SU-DHL-6 (cell line): ENCODE results near the gene BMERB1.

ENCODE experiments used
- H2AFZ ChIP-seq: fragments of 200-600 bp; sonication (generic); 2 replicates; pipeline ENCODE4 v1.6.1; 2014; ENCODE audit warnings: low read depth, mild to moderate bottlenecking, moderate library complexity, mixed read lengths, antibody characterized with exemption, low read length; ENCODE audit not compliant: severe bottlenecking
- H3F3A ChIP-seq: fragments of 200-600 bp; shearing (Covaris generic); 2 replicates; pipeline ENCODE4 v1.6.0; 2016; ENCODE audit warnings: antibody characterized with exemption, mild to moderate bottlenecking; ENCODE audit not compliant: insufficient read depth
- H3K27ac ChIP-seq: fragments of 200-600 bp; sonication (generic); 2 replicates; pipeline ENCODE4 v1.5.1; 2016; ENCODE audit warnings: low read depth, mild to moderate bottlenecking, low read length, moderate library complexity, mixed read lengths
- H3K27me3 ChIP-seq: fragments of 200-600 bp; sonication (generic), shearing (Covaris generic); 2 replicates; pipeline ENCODE4 v1.6.0; 2014; ENCODE audit warnings: mild to moderate bottlenecking, low read length
- H3K36me3 ChIP-seq: fragments of 200-600 bp; sonication (generic); 2 replicates; pipeline ENCODE4 v1.6.1; 2014; ENCODE audit warnings: mild to moderate bottlenecking, low read length, mixed read lengths
- H3K4me2 ChIP-seq: fragments of 300-600, 200-600 bp; shearing (Covaris generic), sonication (generic); 2 replicates; pipeline ENCODE4 v1.6.0; 2014; ENCODE audit warnings: low read length, low read depth, mild to moderate bottlenecking; ENCODE audit not compliant: poor library complexity, severe bottlenecking
- H3K4me3 ChIP-seq: fragments of 200-600 bp; sonication (generic); 2 replicates; pipeline ENCODE4 v1.5.1; 2014; ENCODE audit warnings: antibody characterized with exemption, low read length, mild to moderate bottlenecking, mixed read lengths; ENCODE audit not compliant: insufficient read depth, poor library complexity, severe bottlenecking
- H3K79me2 ChIP-seq: fragments of 200-600 bp; sonication (generic); 2 replicates; pipeline ENCODE4 v1.6.1; 2014; ENCODE audit warnings: mild to moderate bottlenecking, low read length, moderate library complexity; ENCODE audit not compliant: insufficient read depth
- H3K9ac ChIP-seq: fragments of 200-600 bp; sonication (generic); 2 replicates; pipeline ENCODE4 v1.7.0; 2014; ENCODE audit warnings: mild to moderate bottlenecking, low read length
- H3K9me2 ChIP-seq: fragments of 200-600 bp; sonication (generic); replicated peaks from 2 replicates; pipeline ENCODE4 v1.6.1; 2014; ENCODE audit warnings: low read length; ENCODE audit not compliant: insufficient read depth
- H3K9me3 ChIP-seq: fragments of 200-600 bp; sonication (generic); 2 replicates; pipeline ENCODE4 v1.6.1; 2014; ENCODE audit warnings: low read length, mixed read lengths; ENCODE audit not compliant: insufficient read depth
- H4K20me1 ChIP-seq: fragments of 200-600 bp; sonication (generic); 2 replicates; pipeline ENCODE4 v1.6.1; 2014; ENCODE audit warnings: low read depth, mild to moderate bottlenecking, antibody characterized with exemption, low read length, moderate library complexity, mixed read lengths
- CTCF ChIP-seq: fragments of 200-600 bp; sonication (generic); IDR thresholded peaks from one replicate; pipeline ENCODE4 v1.5.1; 2017; ENCODE audit warnings: antibody characterized with exemption, mild to moderate bottlenecking, low read length, moderate library complexity; ENCODE audit not compliant: insufficient read depth, poor library complexity, severe bottlenecking
- EZH2phosphoT487 ChIP-seq: fragments of 200-600 bp; sonication (generic), shearing (Covaris generic); conservative IDR thresholded peaks from 2 replicates; pipeline ENCODE4 v1.6.1; 2018; ENCODE audit warnings: mild to moderate bottlenecking, antibody characterized with exemption, low read length, moderate library complexity, mixed read lengths

BMERB1 gene

DNA sequence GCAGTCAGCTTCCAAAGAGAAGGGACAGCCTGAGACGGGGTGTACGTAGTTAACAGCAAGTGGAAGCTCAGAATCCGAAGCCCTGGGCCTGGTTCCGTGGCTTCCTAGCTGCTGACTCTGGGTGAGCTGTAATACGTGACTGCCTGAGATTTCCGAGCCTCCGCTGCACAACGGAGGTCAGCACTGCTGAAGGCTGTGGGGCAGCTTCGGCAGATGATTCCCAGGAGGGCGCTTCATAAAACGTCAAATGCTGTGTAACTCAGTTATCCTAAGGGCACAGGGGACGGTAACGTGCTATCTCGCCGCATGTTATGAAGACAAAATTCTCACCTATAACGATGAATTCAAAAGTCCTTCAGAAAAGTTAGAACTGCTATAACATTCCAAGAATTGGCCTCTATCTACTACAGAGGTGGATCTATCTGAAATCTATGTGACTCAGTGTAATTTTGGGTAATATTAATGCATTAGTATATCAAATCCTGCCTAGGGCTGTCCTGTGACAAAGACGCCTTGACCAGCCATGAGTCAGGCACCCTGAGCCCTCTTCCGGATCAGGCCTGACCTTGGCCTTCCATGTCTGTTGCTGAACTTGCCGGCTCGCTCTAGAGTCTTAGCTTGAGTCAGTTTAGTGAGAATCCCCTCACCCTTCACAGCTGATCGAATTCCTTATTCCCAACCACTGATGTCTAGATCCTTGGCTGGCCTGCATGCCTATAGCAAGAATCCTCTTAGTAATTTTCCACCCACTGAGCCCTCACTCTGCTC lies 165.1 kb downstream of the BMERB1 start:
- no peak overlapping the region for H3K27ac ChIP-seq
- H4K20me1 ChIP-seq, result no peaks in the 10 kb centered on the region
- no peak overlapping the region for H2AFZ ChIP-seq
- no peaks in the 10 kb centered on the region for H3K9me2 ChIP-seq
- H3K79me2 ChIP-seq, result no peaks in the 10 kb centered on the region
- no peak overlapping the region for H3K4me3 ChIP-seq
- no peak overlapping the region for H3K4me2 ChIP-seq
- no peak overlapping the region for H3K9ac ChIP-seq
- H3K27me3 ChIP-seq, result no peaks in the 10 kb centered on the region
- H3F3A ChIP-seq, result 0 out of 2 replicates have a peak, but pooled peaks cover 4% of the 10 kb centered on the region
- no peaks in the 10 kb centered on the region for H3K9me3 ChIP-seq
- TF ChIP-seq EZH2phosphoT487 (no peak), CTCF (no peak)
- H3K36me3 ChIP-seq, result peaks cover 18% of the 10 kb centered on the region; the same call in 1 of the 2 replicates

DNA sequence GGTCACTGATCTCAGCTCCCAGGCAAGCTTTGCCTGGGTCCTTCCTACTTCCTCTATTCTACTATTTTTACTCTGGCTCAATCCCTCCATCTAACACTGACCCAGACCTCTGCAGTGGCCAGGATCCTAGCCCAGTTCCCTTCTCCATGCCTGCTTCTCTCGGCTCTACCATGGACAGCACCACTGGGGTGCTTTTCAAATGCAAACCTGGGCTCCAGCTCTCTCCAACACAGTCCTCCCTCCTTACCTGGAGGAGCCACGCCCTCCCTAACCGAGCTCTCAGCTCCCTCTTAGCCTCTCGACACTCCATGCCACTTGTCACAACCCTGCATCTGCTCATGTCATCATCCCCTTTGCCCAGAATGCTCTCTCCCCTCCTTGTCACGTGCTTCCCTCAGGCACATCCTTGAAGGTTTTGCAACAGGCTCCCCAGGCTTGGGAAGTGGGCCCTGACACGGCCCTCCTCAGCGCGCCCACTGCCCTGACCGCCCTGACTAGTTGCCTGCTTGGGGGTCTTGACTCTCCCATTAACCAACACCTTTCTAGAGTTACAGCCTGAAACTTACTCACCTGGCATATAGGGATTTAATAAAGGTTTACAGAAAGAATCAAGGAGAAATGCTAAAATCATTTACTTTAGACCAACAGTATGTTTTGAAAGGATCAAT lies 167.0 kb downstream of the BMERB1 start:
- no peak overlapping the region for H3K9ac ChIP-seq
- no peak overlapping the region for H2AFZ ChIP-seq
- peaks cover 12% of the 10 kb centered on the region; the same call in 1 of the 2 replicates for H3K36me3 ChIP-seq
- no peak for TF ChIP-seq EZH2phosphoT487
- no peak for TF ChIP-seq CTCF
- H3K27me3 ChIP-seq, result no peaks in the 10 kb centered on the region
- no peaks in the 10 kb centered on the region for H3K9me3 ChIP-seq
- no peaks in the 10 kb centered on the region for H3F3A ChIP-seq
- H3K4me3 ChIP-seq, result no peak overlapping the region
- no peaks in the 10 kb centered on the region for H3K9me2 ChIP-seq
- no peak overlapping the region for H3K27ac ChIP-seq
- H3K79me2 ChIP-seq, result no peaks in the 10 kb centered on the region
- H4K20me1 ChIP-seq, result no peaks in the 10 kb centered on the region
- H3K4me2 ChIP-seq, result no peak overlapping the region

DNA sequence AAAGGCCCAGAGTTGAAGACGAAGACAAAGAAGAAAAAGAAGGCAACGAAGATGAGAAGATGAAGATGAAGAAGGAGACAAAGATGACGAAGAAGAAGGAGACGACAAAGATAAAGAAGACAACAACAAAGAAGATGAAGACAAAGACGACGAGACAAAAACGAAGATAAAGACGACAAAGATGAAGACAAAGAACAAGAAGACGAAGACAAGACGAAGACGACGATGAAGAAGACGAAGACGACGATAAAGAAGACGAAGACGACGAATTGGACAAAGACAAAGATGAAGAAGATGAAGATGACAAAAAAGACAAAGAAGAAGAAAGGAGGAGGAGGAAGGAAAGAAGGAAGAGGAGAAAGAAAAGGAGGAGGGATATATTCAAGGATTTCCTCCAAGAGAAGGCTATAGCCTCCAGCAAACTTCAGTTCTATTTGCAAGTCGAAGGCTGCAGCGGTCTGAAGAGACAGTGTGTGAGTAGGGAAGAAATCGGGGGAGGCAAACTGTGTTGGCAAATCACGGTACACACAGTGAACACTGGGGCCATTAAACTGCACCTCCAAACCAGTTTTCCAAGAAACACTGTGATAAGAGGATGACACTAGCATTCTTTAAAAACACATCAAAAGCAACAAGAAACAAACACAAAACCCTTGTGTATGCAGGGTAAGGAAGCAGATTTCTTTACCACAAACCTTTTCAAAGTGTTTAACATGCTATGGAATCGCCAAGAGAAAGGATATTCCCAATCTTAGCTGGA lies 168.1 kb downstream of the BMERB1 start:
- Histone ChIP-seq H3K4me2 (no peak overlapping the region), H2AFZ (no peak overlapping the region), H4K20me1 (no peaks in the 10 kb centered on the region), H3F3A (no peaks in the 10 kb centered on the region), H3K9ac (no peak overlapping the region), H3K27me3 (no peaks in the 10 kb centered on the region), H3K9me3 (no peaks in the 10 kb centered on the region), H3K9me2 (no peaks in the 10 kb centered on the region), H3K36me3 (peaks cover 12% of the 10 kb centered on the region; the same call in 1 of the 2 replicates), H3K79me2 (no peaks in the 10 kb centered on the region), H3K27ac (no peak overlapping the region), H3K4me3 (no peak overlapping the region)
- no peak for TF ChIP-seq EZH2phosphoT487
- TF ChIP-seq CTCF, result no peak
